Liver (tissue), 9 donors: ENCODE data around the gene CARM1. TPM values are rescaled to one million over a fixed set of nuclear protein-coding genes. Genes with fewer than 3 reads are reported as not detected.
A peak's percentile ranks its signal among the peaks of the same experiment; 100 is the strongest.

ENCODE experiments used
- DNase-seq: peaks from one replicate; pipeline ENCODE4 v3.0.0-alpha.2; 2017; ENCODE audit warnings: low spot score
- H3K27ac ChIP-seq, 2 donors: one replicate each; pipeline ENCODE4 v1.7.0; 2013; ENCODE audit warnings: inconsistent platforms in 2 of 2, low read length in 2 of 2, control low read depth in 1 of 2, low read depth in 1 of 2, mild to moderate bottlenecking in 1 of 2
- H3K27me3 ChIP-seq, 4 donors: one replicate each; pipeline versions ENCODE4 v1.6.1 to v1.7.0; 2013; ENCODE audit warnings: low read length in 3 of 4, inconsistent platforms in 1 of 4, mild to moderate bottlenecking in 1 of 4, moderate library complexity in 1 of 4; ENCODE audit not compliant: control insufficient read depth in 4 of 4, insufficient read depth in 4 of 4
- H3K36me3 ChIP-seq, 4 donors: one replicate each; pipeline versions ENCODE4 v1.6.1 to v1.7.0; 2013; ENCODE audit warnings: low read length in 3 of 4, mild to moderate bottlenecking in 3 of 4, low read depth in 1 of 4, moderate library complexity in 1 of 4; ENCODE audit not compliant: control insufficient read depth in 4 of 4, insufficient read depth in 3 of 4
- H3K4me1 ChIP-seq, 4 donors: one replicate each; pipeline versions ENCODE4 v1.6.1 to v1.7.0; 2013; ENCODE audit warnings: low read length in 3 of 4, mild to moderate bottlenecking in 3 of 4, moderate library complexity in 1 of 4; ENCODE audit not compliant: control insufficient read depth in 4 of 4, insufficient read depth in 4 of 4
- H3K4me3 ChIP-seq, 3 donors: one replicate each; pipeline versions ENCODE4 v1.6.1 to v1.7.0; 2013; ENCODE audit warnings: low read length in 3 of 3, control low read depth in 1 of 3, low read depth in 1 of 3, mild to moderate bottlenecking in 1 of 3
- H3K9ac ChIP-seq, 2 donors: one replicate each; pipeline ENCODE4 v1.7.0; 2013; ENCODE audit warnings: low read length in 2 of 2, mild to moderate bottlenecking in 2 of 2, moderate library complexity in 2 of 2, control low read depth in 1 of 2, low read depth in 1 of 2
- H3K9me3 ChIP-seq, 4 donors: one replicate each; pipeline versions ENCODE4 v1.6.1 to v1.7.0; 2013; ENCODE audit warnings: low read length in 3 of 4; ENCODE audit not compliant: control insufficient read depth in 4 of 4
- EGR1 ChIP-seq, 2 donors: IDR thresholded peaks; 2 replicates each; pipeline ENCODE4 v1.6.1; 2016 to 2018; ENCODE audit warnings: antibody characterized with exemption in 2 of 2, low read depth in 2 of 2
- FOXA1 ChIP-seq: IDR thresholded peaks from 2 replicates; pipeline ENCODE4 v1.6.1; 2016; ENCODE audit warnings: antibody characterized with exemption
- FOXA2 ChIP-seq: IDR thresholded peaks from 2 replicates; pipeline ENCODE4 v1.6.1; 2016; ENCODE audit warnings: antibody characterized with exemption
- GABPA ChIP-seq, 2 donors: IDR thresholded peaks in 1 of 2; conservative IDR thresholded peaks in 1 of 2; 2 replicates each; pipeline ENCODE4 v1.6.1; 2016; ENCODE audit warnings: antibody characterized with exemption in 2 of 2, mild to moderate bottlenecking in 1 of 2, moderate library complexity in 1 of 2
- HNF4A ChIP-seq, 2 donors: conservative IDR thresholded peaks; 2 replicates each; pipeline ENCODE4 v1.6.1; 2016; ENCODE audit warnings: antibody characterized with exemption in 2 of 2, mild to moderate bottlenecking in 2 of 2
- JUND ChIP-seq, 2 donors: IDR thresholded peaks; 2 replicates each; pipeline ENCODE4 v1.6.1; 2016; ENCODE audit warnings: antibody characterized with exemption in 2 of 2
- RAD21 ChIP-seq, 2 donors: IDR thresholded peaks; 2 replicates each; pipeline ENCODE4 v1.6.1; 2016; ENCODE audit warnings: antibody characterized with exemption in 2 of 2, mild to moderate bottlenecking in 2 of 2
- RXRA ChIP-seq, 2 donors: IDR thresholded peaks; 2 replicates each; pipeline ENCODE4 v1.6.1; 2017 to 2018; ENCODE audit warnings: antibody characterized with exemption in 2 of 2, mild to moderate bottlenecking in 1 of 2
- SP1 ChIP-seq: IDR thresholded peaks from 2 replicates; pipeline ENCODE4 v1.6.1; 2018; ENCODE audit warnings: antibody characterized with exemption, mild to moderate bottlenecking
- TAF1 ChIP-seq: conservative IDR thresholded peaks from 2 replicates; pipeline ENCODE4 v1.6.1; 2016; ENCODE audit warnings: antibody characterized with exemption, mild to moderate bottlenecking
- WGBS: extraction: QIAGEN DNeasy Blood & Tissue Kit; methylation state at CpG from one replicate; pipeline ENCODE4 v1.1.7; 2013; 5-methylcytosine and 5-hydroxymethylcytosine counted together
- polyA plus RNA-seq, 2 donors: library from polyadenylated mRNA; stranded (reverse) in 1 of 2; unstranded in 1 of 2; fragments of 200-250 nt in 1 of 2; fragments of >200 nt in 1 of 2; fragmentation: Nextera tagmentation in 1 of 2; extraction: Ambion mirVana in 1 of 2; gene quantifications; one replicate each; pipeline versions ENCODE4 v1.2.1 to v1.2.3, GENCODE V29; 2013 to 2015
- total RNA-seq, 2 donors: library from RNA; depleted of rRNA; stranded (reverse); fragments of >200 nt; gene quantifications; one replicate each; pipeline ENCODE4 v1.2.3, GENCODE V29; 2014
- TF ChIP-seq, protein P1 (sequence below): IDR thresholded peaks from 2 replicates; pipeline ENCODE4 v1.6.1; 2016; ENCODE audit warnings: antibody characterized with exemption
- TF ChIP-seq, protein P2 (sequence below): fragments of 150-350 bp; IDR thresholded peaks from 2 replicates; pipeline ENCODE4 v1.5.1; 2017; ENCODE audit warnings: improper control_type of control experiment, low read depth, low read length; ENCODE audit not compliant: missing input control
- TF ChIP-seq, protein P3 (sequence below): IDR thresholded peaks from 2 replicates; pipeline ENCODE4 v1.6.1; 2016; ENCODE audit warnings: antibody characterized with exemption
- TF ChIP-seq, protein P4 (sequence below): IDR thresholded peaks from 2 replicates; pipeline ENCODE4 v1.6.1; 2016; ENCODE audit warnings: antibody characterized with exemption
- donor health status: healthy.
- donor health status: healthy.
- donor health status: healthy.
- donor health status: healthy.
- donor health status: healthy.

CARM1 gene
- total and polyA plus RNA-seq, 4 donors, result 5.1 to 18.3 (median 15.1) TPM

DNA sequence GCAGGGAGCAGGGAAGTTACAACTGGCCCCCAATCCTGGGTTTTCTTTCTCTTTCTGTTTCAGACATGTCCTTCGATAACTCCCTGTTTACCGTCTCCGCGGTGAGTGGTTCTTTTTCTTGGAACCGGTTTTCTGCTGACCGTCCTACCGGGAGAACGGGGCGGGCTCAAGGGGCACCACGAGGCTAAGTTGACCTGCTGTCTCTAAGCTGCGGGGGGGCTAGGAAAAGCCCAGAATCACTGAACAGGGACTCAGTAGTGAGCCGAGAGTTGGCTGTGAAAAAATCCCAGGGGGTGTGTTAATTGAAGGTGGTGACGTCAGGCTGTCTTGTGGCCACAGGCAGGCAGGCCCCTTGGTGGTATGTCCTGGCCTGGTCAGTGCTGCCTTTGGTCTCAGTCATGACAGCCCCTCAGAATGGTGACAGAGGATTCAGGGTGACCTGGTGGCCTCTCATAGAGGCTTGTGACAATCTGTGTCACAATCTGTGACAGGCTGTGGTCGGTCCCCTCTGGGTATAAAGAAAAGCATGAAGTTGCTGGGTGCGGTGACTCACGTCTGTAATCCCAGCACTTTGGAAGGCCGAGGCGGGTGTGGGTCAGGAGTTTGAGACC lies 8.1 kb upstream of the CARM1 start (continued):
- TF ChIP-seq, protein P1, sequence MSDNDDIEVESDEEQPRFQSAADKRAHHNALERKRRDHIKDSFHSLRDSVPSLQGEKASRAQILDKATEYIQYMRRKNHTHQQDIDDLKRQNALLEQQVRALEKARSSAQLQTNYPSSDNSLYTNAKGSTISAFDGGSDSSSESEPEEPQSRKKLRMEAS, result no peak

DNA sequence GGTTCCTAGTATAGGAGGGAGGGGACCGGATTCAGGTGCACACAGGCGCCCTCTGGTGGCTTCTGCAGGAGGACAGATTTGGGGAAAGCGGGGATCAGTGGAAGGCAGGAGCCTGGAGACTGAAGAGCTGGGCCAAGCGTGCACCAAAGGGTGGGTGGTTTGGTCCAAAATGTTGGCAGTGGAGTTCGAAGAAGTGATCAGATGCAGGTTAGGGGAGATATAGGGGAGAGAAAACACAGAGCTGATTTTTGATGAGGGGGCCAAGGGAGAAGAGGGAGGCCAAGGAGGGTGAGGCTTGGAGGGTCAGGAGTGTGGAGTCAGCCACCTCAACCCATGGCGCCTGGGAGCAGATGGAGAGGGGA lies 6.8 kb upstream of the CARM1 start:
- Histone ChIP-seq H3K9ac (no peak overlapping the region), H3K27ac (no peak overlapping the region)
- peak; percentile 88 for DNase-seq

DNA sequence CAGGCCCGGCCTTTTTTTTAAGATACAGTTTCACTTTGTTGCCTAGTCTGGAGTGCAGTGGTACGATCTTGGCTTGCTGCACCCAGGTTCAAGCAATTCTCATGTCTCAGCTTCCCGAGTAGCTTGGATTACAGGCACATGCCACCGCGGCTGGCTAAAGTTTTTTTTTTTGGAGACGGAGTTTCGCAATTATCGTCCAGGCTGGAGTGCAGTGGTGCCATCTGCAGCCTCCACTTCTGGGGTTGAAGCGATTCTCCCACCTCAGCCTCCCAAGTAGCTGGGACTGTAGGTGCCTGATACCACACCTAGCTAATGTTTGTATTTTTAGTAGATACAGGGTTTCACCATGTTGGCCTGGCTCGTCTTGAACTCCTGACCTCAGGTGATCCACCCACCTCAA lies 4.9 kb upstream of the CARM1 start:
- no peak for TF ChIP-seq TAF1
- no peak for TF ChIP-seq FOXA1
- no peak for TF ChIP-seq RAD21 (IDR thresholded peaks at IDR 0.05)
- TF ChIP-seq JUND (IDR thresholded peaks at IDR 0.05), result no peak
- no peak for TF ChIP-seq FOXA2
- TF ChIP-seq RXRA (IDR thresholded peaks at IDR 0.05), result no peak
- TF ChIP-seq, protein P2, sequence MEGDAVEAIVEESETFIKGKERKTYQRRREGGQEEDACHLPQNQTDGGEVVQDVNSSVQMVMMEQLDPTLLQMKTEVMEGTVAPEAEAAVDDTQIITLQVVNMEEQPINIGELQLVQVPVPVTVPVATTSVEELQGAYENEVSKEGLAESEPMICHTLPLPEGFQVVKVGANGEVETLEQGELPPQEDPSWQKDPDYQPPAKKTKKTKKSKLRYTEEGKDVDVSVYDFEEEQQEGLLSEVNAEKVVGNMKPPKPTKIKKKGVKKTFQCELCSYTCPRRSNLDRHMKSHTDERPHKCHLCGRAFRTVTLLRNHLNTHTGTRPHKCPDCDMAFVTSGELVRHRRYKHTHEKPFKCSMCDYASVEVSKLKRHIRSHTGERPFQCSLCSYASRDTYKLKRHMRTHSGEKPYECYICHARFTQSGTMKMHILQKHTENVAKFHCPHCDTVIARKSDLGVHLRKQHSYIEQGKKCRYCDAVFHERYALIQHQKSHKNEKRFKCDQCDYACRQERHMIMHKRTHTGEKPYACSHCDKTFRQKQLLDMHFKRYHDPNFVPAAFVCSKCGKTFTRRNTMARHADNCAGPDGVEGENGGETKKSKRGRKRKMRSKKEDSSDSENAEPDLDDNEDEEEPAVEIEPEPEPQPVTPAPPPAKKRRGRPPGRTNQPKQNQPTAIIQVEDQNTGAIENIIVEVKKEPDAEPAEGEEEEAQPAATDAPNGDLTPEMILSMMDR, result no peak
- no peak for TF ChIP-seq HNF4A (conservative IDR thresholded peaks at IDR 0.05)
- 87% methylated on average over 10 of the region's 10 CpGs for WGBS
- Histone ChIP-seq H3K9me3 (no peaks in the 10 kb centered on the region), H3K4me1 (peaks cover 0 to 9% (median 3%) of the 10 kb centered on the region in 4 donors), H3K27me3 (no peaks in the 10 kb centered on the region), H3K36me3 (no peaks in the 10 kb centered on the region), H3K9ac (no peak overlapping the region), H3K27ac (no peak overlapping the region), H3K4me3 (no peak overlapping the region)
- DNase-seq, result no peak

More for the DNA sequence above, 6.8 kb upstream of the CARM1 start:
- Histone ChIP-seq H3K4me3 (no peak overlapping the region), H3K36me3 (no peaks in the 10 kb centered on the region), H3K27me3 (no peaks in the 10 kb centered on the region), H3K4me1 (peaks cover 0 to 5% (median 0%) of the 10 kb centered on the region in 4 donors), H3K9me3 (no peaks in the 10 kb centered on the region)
- TF ChIP-seq SP1 (no peak), RAD21 (IDR thresholded peaks at IDR 0.05) (peak; percentile 81 to 86), GABPA (IDR thresholded peaks at IDR 0.05 in 1 of 2, conservative IDR thresholded peaks at IDR 0.05 in 1 of 2) (no peak), EGR1 (IDR thresholded peaks at IDR 0.05; ENCODE audit: low read depth in 2 of 2) (no peak), HNF4A (conservative IDR thresholded peaks at IDR 0.05) (no peak), FOXA1 (no peak), FOXA2 (no peak), JUND (IDR thresholded peaks at IDR 0.05) (no peak), TAF1 (no peak), RXRA (IDR thresholded peaks at IDR 0.05) (no peak)
- TF ChIP-seq, protein P2, result peak; percentile 81
- TF ChIP-seq, protein P3, sequence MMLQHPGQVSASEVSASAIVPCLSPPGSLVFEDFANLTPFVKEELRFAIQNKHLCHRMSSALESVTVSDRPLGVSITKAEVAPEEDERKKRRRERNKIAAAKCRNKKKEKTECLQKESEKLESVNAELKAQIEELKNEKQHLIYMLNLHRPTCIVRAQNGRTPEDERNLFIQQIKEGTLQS, result no peak
- TF ChIP-seq, protein P4, sequence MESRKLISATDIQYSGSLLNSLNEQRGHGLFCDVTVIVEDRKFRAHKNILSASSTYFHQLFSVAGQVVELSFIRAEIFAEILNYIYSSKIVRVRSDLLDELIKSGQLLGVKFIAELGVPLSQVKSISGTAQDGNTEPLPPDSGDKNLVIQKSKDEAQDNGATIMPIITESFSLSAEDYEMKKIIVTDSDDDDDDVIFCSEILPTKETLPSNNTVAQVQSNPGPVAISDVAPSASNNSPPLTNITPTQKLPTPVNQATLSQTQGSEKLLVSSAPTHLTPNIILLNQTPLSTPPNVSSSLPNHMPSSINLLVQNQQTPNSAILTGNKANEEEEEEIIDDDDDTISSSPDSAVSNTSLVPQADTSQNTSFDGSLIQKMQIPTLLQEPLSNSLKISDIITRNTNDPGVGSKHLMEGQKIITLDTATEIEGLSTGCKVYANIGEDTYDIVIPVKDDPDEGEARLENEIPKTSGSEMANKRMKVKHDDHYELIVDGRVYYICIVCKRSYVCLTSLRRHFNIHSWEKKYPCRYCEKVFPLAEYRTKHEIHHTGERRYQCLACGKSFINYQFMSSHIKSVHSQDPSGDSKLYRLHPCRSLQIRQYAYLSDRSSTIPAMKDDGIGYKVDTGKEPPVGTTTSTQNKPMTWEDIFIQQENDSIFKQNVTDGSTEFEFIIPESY, result no peak
- WGBS, result 17% methylated on average over 6 of the region's 6 CpGs
